Fibroblast of lung (primary cell): ENCODE measurements around the gene PCDH9. TPM values are rescaled to one million over a fixed set of nuclear protein-coding genes. Genes with fewer than 3 reads are reported as not detected.

ENCODE experiments used
- DNase-seq, 2 donors: peaks; one replicate each; pipeline versions ENCODE4 v3.0.0 to v3.0.0-alpha.2; 2010; ENCODE audit warnings: low read depth in 2 of 2
- H2AFZ ChIP-seq: 2 replicates; pipeline ENCODE4 v1.5.1; 2012; ENCODE audit warnings: low read length, control low read depth, inconsistent platforms
- H3K27ac ChIP-seq: 2 replicates; pipeline ENCODE4 v1.5.1; 2011; ENCODE audit warnings: low read length, control low read depth; ENCODE audit not compliant: insufficient read depth
- H3K27me3 ChIP-seq: 2 replicates; pipeline ENCODE4 v1.5.1; 2011; ENCODE audit warnings: mild to moderate bottlenecking, low read length; ENCODE audit not compliant: control insufficient read depth, insufficient read depth
- H3K36me3 ChIP-seq: 2 replicates; pipeline ENCODE4 v1.5.1; 2011; ENCODE audit warnings: low read length; ENCODE audit not compliant: control insufficient read depth, insufficient read depth
- H3K4me1 ChIP-seq: 2 replicates; pipeline ENCODE4 v1.5.1; 2011; ENCODE audit warnings: low read length; ENCODE audit not compliant: control insufficient read depth, insufficient read depth; ENCODE audit errors: extremely low read depth
- H3K4me2 ChIP-seq: 2 replicates; pipeline ENCODE4 v1.5.1; 2011; ENCODE audit warnings: low read length, control low read depth; ENCODE audit not compliant: insufficient read depth; ENCODE audit errors: extremely low read depth
- H3K4me3 ChIP-seq, 4 experiments: fragments of 200-600 bp in 1 of 4; sonication (generic) in 1 of 4; replicated peaks in 1 of 4; 2 replicates each; pipeline ENCODE4 v1.5.1; 2011 to 2016; ENCODE audit warnings: low read length in 4 of 4, low read depth in 3 of 4, mild to moderate bottlenecking in 3 of 4, control low read depth in 2 of 4, inconsistent platforms in 1 of 4, mixed read lengths in 1 of 4; ENCODE audit not compliant: insufficient read depth in 1 of 4; ENCODE audit errors: control extremely low read depth in 1 of 4
- H3K79me2 ChIP-seq: 2 replicates; pipeline ENCODE4 v1.5.1; 2012; ENCODE audit warnings: mild to moderate bottlenecking, low read length, inconsistent platforms; ENCODE audit not compliant: control insufficient read depth, insufficient read depth
- H3K9ac ChIP-seq: 2 replicates; pipeline ENCODE4 v1.5.1; 2011; ENCODE audit warnings: mild to moderate bottlenecking, low read length, control low read depth; ENCODE audit not compliant: insufficient read depth
- H3K9me3 ChIP-seq: 2 replicates; pipeline ENCODE4 v1.5.1; 2012; ENCODE audit warnings: low read depth, low read length; ENCODE audit not compliant: control insufficient read depth, insufficient read depth
- H4K20me1 ChIP-seq: 2 replicates; pipeline ENCODE4 v1.5.1; 2011; ENCODE audit warnings: low read length; ENCODE audit not compliant: control insufficient read depth, insufficient read depth; ENCODE audit errors: extremely low read depth
- CTCF ChIP-seq, 2 donors: IDR thresholded peaks in 1 of 2; conservative IDR thresholded peaks in 1 of 2; 1 replicate in 1 of 2; 2 replicates in 1 of 2; pipeline ENCODE4 v1.5.1; 2011 to 2012; ENCODE audit warnings: low read length in 2 of 2, control low read depth in 1 of 2, inconsistent platforms in 1 of 2, low read depth in 1 of 2, mild to moderate bottlenecking in 1 of 2
- EZH2 ChIP-seq: IDR thresholded peaks from 2 replicates; pipeline ENCODE4 v1.5.1; 2012; ENCODE audit warnings: low read length, control low read depth, mild to moderate bottlenecking; ENCODE audit errors: missing control alignments
- polyA plus RNA-seq, 2 donors: library from polyadenylated mRNA; depleted of rRNA in 1 of 2; stranded (reverse) in 1 of 2; unstranded in 1 of 2; fragments of >200 nt; gene quantifications; 2 replicates each; pipeline ENCODE4 v1.2.1, GENCODE V29; 2011 to 2012; ENCODE audit warnings: missing spikeins in 1 of 2
- total RNA-seq: library from RNA; depleted of rRNA; stranded (reverse); fragments of >200 nt; gene quantifications from 2 replicates; pipeline ENCODE4 v1.2.1, GENCODE V29; 2014

PCDH9 gene
- total and polyA plus RNA-seq, 2 donors (not counting 1 experiment from before 2014, with no cell fraction given), result 0.50 to 0.67 TPM

GRCh38 chr13:67238861-67239260 is 8.7 kb upstream of the PCDH9 start:
- Histone ChIP-seq H3K4me2 (no peak overlapping the region), H3K4me1 (no peaks in the 10 kb centered on the region), H3K79me2 (no peaks in the 10 kb centered on the region), H3K9ac (no peak overlapping the region), H2AFZ (no peak overlapping the region), H3K4me3 (no peak overlapping the region), H3K27me3 (no peaks in the 10 kb centered on the region), H3K27ac (no peak overlapping the region), H4K20me1 (no peaks in the 10 kb centered on the region), H3K36me3 (no peaks in the 10 kb centered on the region), H3K9me3 (no peaks in the 10 kb centered on the region)
- no peak for DNase-seq
- no peak for TF ChIP-seq CTCF (conservative IDR thresholded peaks at IDR 0.05 in 1 of 2, IDR thresholded peaks at IDR 0.05 in 1 of 2; ENCODE audit: low read depth in 1 of 2, low read length in 2 of 2)
- TF ChIP-seq EZH2, result no peak

GRCh38 chr13:67238277-67238859 is 8.2 kb upstream of the PCDH9 start:
- TF ChIP-seq CTCF (conservative IDR thresholded peaks at IDR 0.05 in 1 of 2, IDR thresholded peaks at IDR 0.05 in 1 of 2; ENCODE audit: low read depth in 1 of 2, low read length in 2 of 2) (peak in 1 of 2 donors; percentile 50), EZH2 (no peak)
- DNase-seq, result peak; percentile 16 to 58
- no peaks in the 10 kb centered on the region for H3K4me1 ChIP-seq

GRCh38 chr13:67235265-67235664 is 5.1 kb upstream of the PCDH9 start:
- Histone ChIP-seq H3K79me2 (no peaks in the 10 kb centered on the region), H3K9ac (no peak overlapping the region), H3K4me2 (no peak overlapping the region), H3K4me3 (no peak overlapping the region), H3K9me3 (no peaks in the 10 kb centered on the region), H4K20me1 (no peaks in the 10 kb centered on the region), H2AFZ (no peak overlapping the region), H3K4me1 (no peaks in the 10 kb centered on the region), H3K27ac (no peak overlapping the region), H3K27me3 (no peaks in the 10 kb centered on the region), H3K36me3 (no peaks in the 10 kb centered on the region)
- TF ChIP-seq EZH2 (no peak), CTCF (conservative IDR thresholded peaks at IDR 0.05 in 1 of 2, IDR thresholded peaks at IDR 0.05 in 1 of 2; ENCODE audit: low read depth in 1 of 2, low read length in 2 of 2) (no peak)
- DNase-seq, result no peak

More at GRCh38 chr13:67238277-67238859, 8.2 kb upstream of the PCDH9 start:
- no peaks in the 10 kb centered on the region for H3K79me2 ChIP-seq
- H4K20me1 ChIP-seq, result no peaks in the 10 kb centered on the region
- no peak overlapping the region for H3K4me2 ChIP-seq
- H3K36me3 ChIP-seq, result no peaks in the 10 kb centered on the region
- no peak overlapping the region for H3K27ac ChIP-seq
- H3K27me3 ChIP-seq, result no peaks in the 10 kb centered on the region
- H2AFZ ChIP-seq, result no peak overlapping the region
- no peak overlapping the region for H3K4me3 ChIP-seq
- no peaks in the 10 kb centered on the region for H3K9me3 ChIP-seq
- H3K9ac ChIP-seq, result no peak overlapping the region
